ENCODE results near the gene SLC25A21. TPM values are rescaled to one million over a fixed set of nuclear protein-coding genes. Genes with fewer than 3 reads are reported as not detected.
A peak's percentile ranks its signal among the peaks of the same experiment; 100 is the strongest.

Gene SLC25A21
- total RNA-seq, 1 experiment from 2014 or later, result 7.1 TPM

DNA sequence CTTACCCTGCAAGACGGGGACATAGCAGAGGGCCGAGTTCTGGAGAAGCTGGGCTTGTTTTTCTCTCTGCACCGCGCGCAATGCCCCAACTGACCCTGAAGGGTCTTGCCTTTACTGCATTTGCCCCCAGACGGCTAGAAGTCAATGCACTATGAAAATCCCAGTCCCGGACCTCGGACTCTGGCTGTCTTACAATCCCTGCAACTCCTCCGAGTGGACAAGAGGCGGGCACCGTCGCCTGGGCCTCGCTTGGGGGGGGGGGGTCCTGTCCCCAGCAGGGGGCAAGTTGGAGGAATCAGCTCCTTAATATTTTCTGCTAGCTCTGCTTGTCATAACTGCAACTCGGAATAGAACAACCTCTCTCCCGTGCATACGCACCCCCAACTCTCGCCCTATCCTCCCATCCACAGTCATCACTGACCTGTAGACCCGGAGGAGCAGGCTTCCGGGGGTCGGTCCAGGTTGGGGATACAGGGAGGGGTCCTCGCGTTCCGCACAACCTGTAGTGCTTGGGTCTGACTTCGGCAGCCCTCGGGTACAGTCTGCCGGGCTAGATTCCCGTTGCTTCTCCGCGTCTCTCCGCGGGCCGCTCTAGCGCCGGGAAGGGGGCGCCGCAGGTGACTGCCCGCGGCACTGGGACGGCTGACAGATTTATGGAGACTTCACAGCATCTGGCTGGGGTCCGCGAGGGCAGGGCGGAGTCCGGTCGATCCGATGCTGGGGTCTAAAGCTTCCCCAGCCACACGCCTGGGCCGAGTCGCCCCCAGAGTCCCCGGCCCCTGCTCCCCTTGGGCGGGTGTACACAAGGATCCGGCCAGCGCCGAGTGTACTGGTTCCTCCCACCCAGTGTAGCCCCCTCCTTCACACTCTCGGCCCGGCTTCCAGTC is 514.0 kb downstream of the SLC25A21 start:
- H3K4me1 Mint-ChIP-seq, result peaks cover 25 to 59% of the 10 kb centered on the region in 2 experiments

More for the DNA sequence above, 514.0 kb downstream of the SLC25A21 start:
- peaks cover 5% of the 10 kb centered on the region for H3K23me2 ChIP-seq (ENCODE audit: insufficient read length, low read depth, low read length, poor library complexity, severe bottlenecking)
- TF ChIP-seq, protein P1, sequence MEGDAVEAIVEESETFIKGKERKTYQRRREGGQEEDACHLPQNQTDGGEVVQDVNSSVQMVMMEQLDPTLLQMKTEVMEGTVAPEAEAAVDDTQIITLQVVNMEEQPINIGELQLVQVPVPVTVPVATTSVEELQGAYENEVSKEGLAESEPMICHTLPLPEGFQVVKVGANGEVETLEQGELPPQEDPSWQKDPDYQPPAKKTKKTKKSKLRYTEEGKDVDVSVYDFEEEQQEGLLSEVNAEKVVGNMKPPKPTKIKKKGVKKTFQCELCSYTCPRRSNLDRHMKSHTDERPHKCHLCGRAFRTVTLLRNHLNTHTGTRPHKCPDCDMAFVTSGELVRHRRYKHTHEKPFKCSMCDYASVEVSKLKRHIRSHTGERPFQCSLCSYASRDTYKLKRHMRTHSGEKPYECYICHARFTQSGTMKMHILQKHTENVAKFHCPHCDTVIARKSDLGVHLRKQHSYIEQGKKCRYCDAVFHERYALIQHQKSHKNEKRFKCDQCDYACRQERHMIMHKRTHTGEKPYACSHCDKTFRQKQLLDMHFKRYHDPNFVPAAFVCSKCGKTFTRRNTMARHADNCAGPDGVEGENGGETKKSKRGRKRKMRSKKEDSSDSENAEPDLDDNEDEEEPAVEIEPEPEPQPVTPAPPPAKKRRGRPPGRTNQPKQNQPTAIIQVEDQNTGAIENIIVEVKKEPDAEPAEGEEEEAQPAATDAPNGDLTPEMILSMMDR (conservative IDR thresholded peaks at IDR 0.05), result no peak
- WGBS (ENCODE audit: extremely low coverage, insufficient read length, low lambda C conversion rate), result no CpG with 5 or more reads among the region's 55 CpGs
- H2BK120ac ChIP-seq (ENCODE audit: low read depth, low read length, poor library complexity, severe bottlenecking), result no peak overlapping the region
- H4K5ac ChIP-seq (ENCODE audit: insufficient read length, low read depth, low read length), result no peak overlapping the region
- no peak overlapping the region for H2AFZ ChIP-seq (ENCODE audit: low read length)
- no peaks in the 10 kb centered on the region for H3K4me1 ChIP-seq (ENCODE audit: insufficient read depth, low read length)
- DNase-seq, result peak; percentile 45
- no peak overlapping the region for H4K8ac ChIP-seq (replicated peaks; ENCODE audit: insufficient read length, low read depth, low read length)
- H4K91ac ChIP-seq (ENCODE audit: insufficient read length, low read depth, low read length), result no peak overlapping the region
- no peak overlapping the region for H3T11ph ChIP-seq (ENCODE audit: low read length)
- H3K14ac ChIP-seq (ENCODE audit: insufficient read depth, low read length), result no peak overlapping the region
- H3K9ac ChIP-seq (ENCODE audit: extremely low read depth, insufficient read length, low read length), result no peak overlapping the region
- H3K79me2 ChIP-seq (ENCODE audit: insufficient read depth, low read length), result no peaks in the 10 kb centered on the region
- H3K9me3 ChIP-seq (ENCODE audit: control insufficient read depth, low read depth, low read length), result no peaks in the 10 kb centered on the region
- no peaks in the 10 kb centered on the region for H4K20me1 ChIP-seq (ENCODE audit: control insufficient read depth, insufficient read depth, insufficient read length)
- no peak overlapping the region for H2BK5ac ChIP-seq (ENCODE audit: insufficient read length, low read length)
- peaks cover 2 to 7% of the 10 kb centered on the region in 2 experiments; a peak in 2 of 5 replicates for H3K9me3 Mint-ChIP-seq
- peaks cover 92% of the 10 kb centered on the region for H3K27me3 ChIP-seq (ENCODE audit: insufficient read depth, low read length)
- H3K18ac ChIP-seq (ENCODE audit: insufficient read length, low read depth, low read length), result no peak overlapping the region
- no peaks in the 10 kb centered on the region for H3K79me1 ChIP-seq (ENCODE audit: insufficient read depth, low read depth, low read length, poor library complexity, severe bottlenecking)
- H3K23ac ChIP-seq (ENCODE audit: insufficient read length, low read depth, low read length), result no peak overlapping the region
- H2BK20ac ChIP-seq (ENCODE audit: low read depth, low read length, poor library complexity, severe bottlenecking), result no peak overlapping the region
- H3K27me3 Mint-ChIP-seq (ENCODE audit: low read depth), result peaks cover 100% of the 10 kb centered on the region
- no peak overlapping the region for H3K4ac ChIP-seq (ENCODE audit: low read depth, low read length)
- H3K4me2 ChIP-seq (ENCODE audit: insufficient read depth, insufficient read length, low read length), result peak overlapping the region; percentile 15
- no peak overlapping the region for H3K56ac ChIP-seq (ENCODE audit: insufficient read length, low read depth, low read length)
- H2BK15ac ChIP-seq (ENCODE audit: low read depth, low read length), result no peak overlapping the region
- no peak overlapping the region for H2AK5ac ChIP-seq (ENCODE audit: insufficient read length, low read length)
- no peaks in the 10 kb centered on the region; a peak in 2 of 7 replicates for H3K36me3 Mint-ChIP-seq (ENCODE audit: insufficient read depth in 1 of 3, low read depth in 3 of 3)
- peak overlapping the region in 1 of 2 experiments; percentile 48; a peak in 2 of 5 replicates for H3K4me3 Mint-ChIP-seq
- H2BK12ac ChIP-seq (ENCODE audit: insufficient read length, low read depth, low read length), result no peak overlapping the region
- H3K27ac ChIP-seq (ENCODE audit: insufficient read length, low read depth, low read length), result no peak overlapping the region
- no peak overlapping the region for H3K27ac Mint-ChIP-seq

All from H9 (cell line).